SK-N-MC (cell line): ENCODE results near the gene WNK1.

Experiments used
- EZH2 ChIP-seq: fragments of 200-600 bp; sonication (generic); IDR thresholded peaks from one replicate; pipeline ENCODE4 v1.6.1; 2017; ENCODE audit warnings: antibody characterized with exemption
- FOXP2 ChIP-seq: optimal IDR thresholded peaks from 2 replicates; pipeline ENCODE3; 2011; ENCODE audit warnings: mild to moderate bottlenecking, moderate library complexity; ENCODE audit not compliant: insufficient read depth; ENCODE audit errors: extremely low read length, control extremely low read depth
- POLR2AphosphoS5 ChIP-seq: IDR thresholded peaks from 2 replicates; pipeline ENCODE4 v1.6.1; 2012; ENCODE audit warnings: mild to moderate bottlenecking, low read depth, low read length, borderline replicate concordance

GRCh38 chr12:750366-751191 is 1.8 kb upstream of the WNK1 start:
- TF ChIP-seq EZH2 (no peak), FOXP2 (no peak), POLR2AphosphoS5 (no peak)
